ENCODE data around the gene CDK6.

- TF ChIP-seq, protein P1, sequence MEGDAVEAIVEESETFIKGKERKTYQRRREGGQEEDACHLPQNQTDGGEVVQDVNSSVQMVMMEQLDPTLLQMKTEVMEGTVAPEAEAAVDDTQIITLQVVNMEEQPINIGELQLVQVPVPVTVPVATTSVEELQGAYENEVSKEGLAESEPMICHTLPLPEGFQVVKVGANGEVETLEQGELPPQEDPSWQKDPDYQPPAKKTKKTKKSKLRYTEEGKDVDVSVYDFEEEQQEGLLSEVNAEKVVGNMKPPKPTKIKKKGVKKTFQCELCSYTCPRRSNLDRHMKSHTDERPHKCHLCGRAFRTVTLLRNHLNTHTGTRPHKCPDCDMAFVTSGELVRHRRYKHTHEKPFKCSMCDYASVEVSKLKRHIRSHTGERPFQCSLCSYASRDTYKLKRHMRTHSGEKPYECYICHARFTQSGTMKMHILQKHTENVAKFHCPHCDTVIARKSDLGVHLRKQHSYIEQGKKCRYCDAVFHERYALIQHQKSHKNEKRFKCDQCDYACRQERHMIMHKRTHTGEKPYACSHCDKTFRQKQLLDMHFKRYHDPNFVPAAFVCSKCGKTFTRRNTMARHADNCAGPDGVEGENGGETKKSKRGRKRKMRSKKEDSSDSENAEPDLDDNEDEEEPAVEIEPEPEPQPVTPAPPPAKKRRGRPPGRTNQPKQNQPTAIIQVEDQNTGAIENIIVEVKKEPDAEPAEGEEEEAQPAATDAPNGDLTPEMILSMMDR (IDR thresholded peaks at IDR 0.05) = no peak
- TF ChIP-seq POLR2A (IDR thresholded peaks at IDR 0.05) = no peak
These were observed 44.7 kb upstream of the CDK6 start for GRCh38 chr7:92881091-92881485.

Data from lower leg skin (tissue), 3 donors.